Astrocyte of the cerebellum (primary cell): Measurements from ENCODE around the gene SLC12A9.
"Not testable (repeated sequence)": the region's sequence is repeated elsewhere in the genome, so short reads cannot be mapped to it uniquely, and the experiment has no call there.

ENCODE experiments used
- DNase-seq: peaks from one replicate; pipeline ENCODE4 v3.0.0-alpha.2; 2011; ENCODE audit warnings: low read depth
- H3K4me3 ChIP-seq: 2 replicates; pipeline ENCODE4 v1.5.1; 2011; ENCODE audit warnings: mild to moderate bottlenecking, low read depth, low read length, moderate library complexity
- CTCF ChIP-seq: IDR thresholded peaks from 2 replicates; pipeline ENCODE4 v1.5.1; 2012; ENCODE audit warnings: low read length, low read depth, moderate library complexity, mild to moderate bottlenecking; ENCODE audit errors: missing control alignments
- in situ Hi-C: cut with HindIII; loops from 2 replicates; pipeline ENCODE4 v1.10.0; 2017; ENCODE audit warnings: low sequenced_read_pairs

SLC12A9 gene

DNA sequence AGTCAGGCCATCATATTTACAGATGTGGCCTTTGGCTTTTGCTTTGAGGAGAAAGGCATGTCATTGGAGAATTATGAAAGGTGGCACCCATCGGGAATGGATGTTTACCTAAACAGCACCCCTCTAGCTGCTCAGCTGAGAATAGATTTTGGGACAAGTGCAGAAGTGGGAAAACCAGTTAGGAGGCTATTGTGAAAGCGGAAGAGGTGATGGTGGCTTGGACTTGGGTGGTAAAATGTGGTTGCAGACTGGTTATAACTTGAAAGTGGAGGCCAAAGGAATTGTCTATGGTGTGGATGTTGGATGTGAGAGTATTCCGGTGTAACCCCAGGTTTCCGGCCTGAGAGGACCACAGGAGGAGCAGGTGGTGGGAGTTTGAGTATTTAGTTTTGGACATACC lies 5.2 kb upstream of the SLC12A9 start:
- TF ChIP-seq CTCF, result no peak
- H3K4me3 ChIP-seq, result no peak overlapping the region
- in situ Hi-C loops, result no loop called here
- DNase-seq, result no peak

DNA sequence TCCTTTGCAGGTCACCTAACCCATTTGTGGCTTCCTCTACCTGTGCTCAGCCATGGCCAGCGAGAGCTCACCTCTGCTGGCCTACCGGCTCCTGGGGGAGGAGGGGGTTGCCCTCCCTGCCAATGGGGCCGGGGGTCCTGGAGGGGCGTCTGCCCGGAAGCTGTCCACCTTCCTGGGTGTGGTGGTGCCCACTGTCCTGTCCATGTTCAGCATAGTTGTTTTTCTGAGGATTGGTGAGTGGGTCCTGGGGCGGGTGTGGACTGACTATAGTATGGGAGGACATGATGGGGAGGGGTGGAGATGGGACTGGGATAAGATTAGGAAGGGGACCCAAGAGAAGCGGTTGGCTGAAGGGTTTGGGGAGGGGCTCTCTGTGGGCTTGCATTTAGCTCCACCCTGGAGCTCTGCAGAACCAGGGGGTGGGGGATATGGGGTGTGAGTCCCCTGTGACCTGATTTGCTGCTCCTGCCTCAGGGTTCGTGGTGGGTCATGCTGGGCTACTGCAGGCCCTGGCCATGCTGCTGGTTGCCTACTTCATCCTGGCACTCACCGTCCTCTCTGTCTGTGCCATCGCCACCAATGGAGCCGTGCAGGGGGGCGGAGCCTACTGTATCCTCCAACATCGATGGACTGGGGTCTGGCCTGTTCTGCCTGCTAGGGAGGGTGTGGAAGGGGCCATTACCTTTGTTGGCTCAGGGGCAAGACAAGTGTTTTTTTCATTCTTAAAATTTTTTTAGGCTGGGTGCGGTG lies 1.8 kb downstream of the SLC12A9 start:
- H3K4me3 ChIP-seq, result no peak overlapping the region
- in situ Hi-C loops, result no loop called here
- TF ChIP-seq CTCF, result no peak
- DNase-seq, result no peak

DNA sequence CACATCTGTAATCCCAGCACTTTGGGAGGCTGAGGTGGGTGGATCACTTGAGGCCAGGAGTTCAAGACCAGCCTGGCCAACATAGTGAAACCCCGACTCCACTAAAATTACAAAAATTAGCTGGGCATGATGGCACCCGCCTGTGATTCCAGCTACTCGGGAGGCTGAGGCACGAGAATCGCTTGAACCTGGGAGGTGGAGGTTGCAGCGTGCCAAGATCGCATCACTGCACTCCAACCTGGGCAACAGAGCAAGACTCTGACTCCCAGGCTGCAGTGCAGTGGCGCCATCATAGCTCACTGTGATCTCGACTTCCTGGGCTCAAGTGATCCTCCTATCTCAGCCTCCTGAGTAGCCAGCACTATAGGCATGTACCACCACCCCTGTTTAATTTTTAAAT lies 2.4 kb downstream of the SLC12A9 start:
- DNase-seq, H3K4me3 ChIP-seq, in situ Hi-C loops: not testable (repeated sequence)

GRCh38 chr7:100855515-100855914 lies 3.0 kb downstream of the SLC12A9 start:
- in situ Hi-C loops, result no loop called here
- no peak for TF ChIP-seq CTCF
- DNase-seq, result no peak
- H3K4me3 ChIP-seq, result no peak overlapping the region

DNA sequence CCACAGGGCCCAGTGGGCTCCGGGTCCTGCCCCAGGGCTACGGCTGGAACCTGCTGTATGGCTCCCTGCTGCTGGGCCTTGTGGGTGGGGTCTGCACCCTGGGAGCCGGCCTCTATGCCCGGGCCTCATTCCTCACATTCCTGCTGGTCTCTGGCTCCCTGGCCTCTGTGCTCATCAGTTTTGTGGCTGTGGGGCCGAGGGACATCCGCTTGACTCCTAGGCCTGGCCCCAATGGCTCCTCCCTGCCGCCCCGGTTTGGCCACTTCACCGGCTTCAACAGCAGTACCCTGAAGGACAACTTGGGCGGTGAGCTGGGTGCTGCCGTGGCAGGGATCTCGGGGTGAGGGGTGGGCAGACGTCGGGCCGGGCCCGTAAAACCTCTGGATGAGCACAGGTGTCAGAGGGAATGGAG lies 4.4 kb downstream of the SLC12A9 start:
- in situ Hi-C loops, result no loop called here
- DNase-seq, result no peak
- no peak overlapping the region for H3K4me3 ChIP-seq
- TF ChIP-seq CTCF, result no peak

DNA sequence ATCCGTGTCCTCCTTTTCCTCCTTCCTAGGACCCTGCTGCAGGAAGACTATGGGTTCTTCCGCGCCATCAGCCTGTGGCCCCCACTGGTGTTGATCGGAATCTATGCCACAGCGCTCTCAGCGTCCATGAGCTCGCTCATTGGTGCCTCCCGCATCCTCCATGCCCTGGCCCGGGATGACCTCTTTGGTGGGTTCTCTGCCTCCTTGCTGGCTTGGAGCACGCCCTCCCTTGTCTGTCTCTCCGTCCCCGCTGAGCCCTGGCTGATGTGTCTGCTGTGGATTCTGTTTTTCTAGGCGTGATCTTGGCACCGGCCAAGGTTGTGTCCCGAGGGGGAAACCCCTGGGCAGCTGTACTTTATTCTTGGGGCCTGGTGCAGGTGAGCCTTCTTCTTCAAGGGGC lies 7.3 kb downstream of the SLC12A9 start:
- in situ Hi-C loops, result no loop called here
- no peak overlapping the region for H3K4me3 ChIP-seq
- DNase-seq, result no peak
- TF ChIP-seq CTCF, result no peak

DNA sequence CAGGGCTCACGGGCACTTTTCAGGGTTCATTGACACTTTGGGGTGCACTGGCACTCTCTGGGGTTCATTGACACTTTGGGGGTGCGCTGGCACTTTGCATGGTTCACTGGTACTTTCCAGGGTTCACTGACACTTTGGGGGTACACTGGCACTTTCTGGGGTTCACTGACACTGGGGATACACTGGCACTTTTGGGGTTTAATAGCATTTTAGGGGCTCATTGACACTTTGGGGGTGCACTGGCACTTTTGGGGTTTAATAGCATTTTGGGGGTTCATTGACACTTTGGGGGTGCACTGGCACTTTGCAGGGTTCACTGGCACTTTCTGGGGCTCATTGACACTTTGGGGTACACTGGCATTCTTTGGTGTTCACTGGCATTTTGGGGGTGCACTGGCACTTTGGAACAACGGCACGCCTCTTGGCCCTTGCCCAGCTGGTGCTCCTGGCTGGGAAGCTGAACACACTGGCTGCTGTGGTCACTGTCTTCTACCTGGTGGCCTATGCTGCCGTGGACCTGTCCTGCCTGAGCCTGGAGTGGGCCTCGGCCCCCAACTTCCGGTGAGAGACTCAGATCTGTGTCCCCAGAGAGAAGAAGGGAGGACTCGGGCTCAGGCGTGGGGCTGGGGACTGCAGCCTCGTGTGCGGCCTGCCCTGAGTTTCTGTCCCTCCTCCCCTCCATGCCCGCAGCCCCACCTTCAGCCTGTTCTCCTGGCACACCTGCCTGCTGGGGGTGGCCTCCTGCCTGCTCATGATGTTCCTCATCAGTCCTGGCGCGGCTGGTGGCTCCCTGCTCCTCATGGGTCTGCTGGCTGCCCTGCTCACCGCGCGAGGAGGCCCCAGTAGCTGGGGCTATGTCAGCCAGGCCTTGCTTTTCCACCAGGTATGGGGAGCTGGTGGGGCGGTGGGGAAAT lies 8.4 kb downstream of the SLC12A9 start:
- H3K4me3 ChIP-seq, result no peak overlapping the region
- in situ Hi-C loops, result no loop called here
- DNase-seq, result no peak
- TF ChIP-seq CTCF, result no peak
